G401 (cell line): ENCODE results near the gene NADK. TPM values are rescaled to one million over a fixed set of nuclear protein-coding genes. Genes with fewer than 3 reads are reported as not detected.
A peak's percentile ranks its signal among the peaks of the same experiment; 100 is the strongest.
"Not testable (repeated sequence)": the region's sequence is repeated elsewhere in the genome, so short reads cannot be mapped to it uniquely, and the experiment has no call there.

Experiments
- DNase-seq: peaks from one replicate; pipeline ENCODE4 v3.0.0-alpha.2; 2015; ENCODE audit warnings: low spot score
- in situ Hi-C: cut with HindIII; loops from 2 replicates; pipeline ENCODE4 v1.10.0; 2016; ENCODE audit warnings: low sequenced_read_pairs, mixed read lengths
- total RNA-seq: library from RNA; depleted of rRNA; stranded (reverse); fragments of >200 nt; shearing (Covaris generic); gene quantifications from 2 replicates; pipeline ENCODE4 v1.2.3, GENCODE V29; 2014

Gene NADK
- total RNA-seq, 1 experiment from 2014 or later: 74.4 TPM

DNA sequence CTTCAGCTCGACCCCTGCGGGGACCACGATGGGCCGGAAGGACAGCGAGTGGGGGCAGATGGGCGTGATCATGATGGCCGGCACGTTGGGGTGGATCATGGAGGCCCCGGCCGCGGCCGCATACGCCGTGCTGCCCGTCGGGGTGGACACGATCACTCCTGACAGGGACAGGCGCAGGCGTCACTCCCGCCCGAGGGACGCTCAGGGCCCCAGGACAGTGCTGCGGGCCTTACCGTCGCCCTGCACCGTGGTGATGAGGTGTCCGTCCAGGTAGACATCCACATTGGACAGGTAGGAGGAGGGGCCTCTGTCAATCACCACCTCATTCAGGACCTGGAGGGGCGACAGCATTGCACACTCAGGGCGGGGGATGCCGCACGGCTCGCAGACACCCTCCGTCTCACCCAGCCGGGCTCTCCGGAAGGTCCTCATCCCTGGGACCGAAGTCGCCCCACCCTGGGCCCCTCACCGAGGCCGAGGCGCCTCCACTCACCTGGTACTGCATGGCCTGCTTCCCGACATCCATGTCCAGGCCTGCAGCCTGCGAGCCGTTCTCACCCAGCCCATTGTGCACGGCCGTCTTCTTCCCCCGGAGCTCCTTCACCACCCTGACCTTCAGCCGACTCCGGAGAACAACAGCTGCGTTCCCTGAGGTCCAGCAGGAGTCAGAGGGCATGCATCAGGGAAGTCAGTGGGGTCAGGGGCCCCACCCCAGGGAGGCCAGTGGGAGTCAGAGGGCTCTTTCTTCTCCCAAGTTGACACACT lies 24.0 kb downstream of the NADK start:
- DNase-seq: no peak
- in situ Hi-C loops: no loop called here

DNA sequence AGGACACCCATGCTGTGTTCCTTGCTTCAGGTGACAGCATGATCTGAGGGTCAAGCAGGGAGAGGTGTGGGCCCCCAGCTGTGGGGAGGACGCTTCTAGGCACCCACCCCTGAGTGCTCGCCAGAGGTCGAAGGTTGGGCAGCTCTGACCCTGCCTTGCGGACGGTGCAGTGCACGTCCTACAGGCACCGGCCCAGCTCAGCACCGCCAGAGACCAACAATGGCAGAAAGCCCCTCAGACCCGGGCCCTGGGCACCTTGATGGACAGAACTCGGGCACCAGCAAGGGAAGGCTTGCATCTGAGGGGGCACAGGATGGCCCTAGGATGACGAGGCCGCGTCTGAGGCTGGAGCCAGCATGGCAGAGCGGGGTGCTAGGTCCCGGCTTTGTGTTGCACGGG lies 24.7 kb downstream of the NADK start:
- no peak for DNase-seq
- in situ Hi-C loops: no loop called here

GRCh38 chr1:1752636-1753606 lies 25.3 kb downstream of the NADK start:
- DNase-seq: peak; percentile 67
- in situ Hi-C loops: no loop called here

DNA sequence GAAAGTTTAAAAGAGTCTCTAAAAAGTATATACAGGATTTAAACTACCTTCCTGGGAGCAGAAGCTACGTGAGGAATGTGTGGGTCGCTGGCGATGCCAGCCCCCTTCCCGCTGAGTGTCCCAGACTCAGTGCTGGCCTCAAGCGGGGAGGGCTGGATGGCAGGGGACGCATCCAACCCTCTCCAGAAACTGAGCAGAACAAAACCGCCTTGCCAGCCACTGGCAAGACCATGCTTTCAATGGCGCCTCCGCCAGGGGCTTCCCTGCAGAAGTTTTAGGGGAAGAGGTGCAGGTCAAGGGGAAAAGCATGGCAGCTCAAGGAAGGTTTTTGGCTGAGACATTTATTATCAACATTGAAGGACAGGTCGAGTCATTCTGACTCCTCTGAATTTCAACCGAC lies 26.1 kb downstream of the NADK start:
- no peak for DNase-seq
- in situ Hi-C loops: no loop called here

DNA sequence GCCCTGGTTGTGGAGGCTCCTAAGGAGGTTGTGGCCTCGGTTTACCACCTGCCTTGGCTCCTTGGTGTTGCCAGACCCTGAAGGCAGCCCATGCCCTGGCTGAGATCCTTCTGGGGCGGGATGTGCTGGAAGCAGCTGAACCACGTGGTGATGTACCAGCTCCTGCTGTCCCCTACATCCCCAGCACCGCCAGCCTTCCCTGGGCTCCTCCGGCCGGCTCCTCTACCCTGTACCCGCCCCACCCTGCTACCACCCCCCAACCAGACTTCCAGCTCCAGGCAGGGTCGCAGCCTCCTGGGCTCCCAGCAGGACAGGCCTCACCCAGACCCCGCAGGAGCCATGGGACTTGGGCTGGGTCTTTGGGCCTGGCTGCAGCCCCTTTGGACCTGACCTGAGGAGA lies 28.3 kb downstream of the NADK start:
- in situ Hi-C loops, DNase-seq: not testable (repeated sequence)

DNA sequence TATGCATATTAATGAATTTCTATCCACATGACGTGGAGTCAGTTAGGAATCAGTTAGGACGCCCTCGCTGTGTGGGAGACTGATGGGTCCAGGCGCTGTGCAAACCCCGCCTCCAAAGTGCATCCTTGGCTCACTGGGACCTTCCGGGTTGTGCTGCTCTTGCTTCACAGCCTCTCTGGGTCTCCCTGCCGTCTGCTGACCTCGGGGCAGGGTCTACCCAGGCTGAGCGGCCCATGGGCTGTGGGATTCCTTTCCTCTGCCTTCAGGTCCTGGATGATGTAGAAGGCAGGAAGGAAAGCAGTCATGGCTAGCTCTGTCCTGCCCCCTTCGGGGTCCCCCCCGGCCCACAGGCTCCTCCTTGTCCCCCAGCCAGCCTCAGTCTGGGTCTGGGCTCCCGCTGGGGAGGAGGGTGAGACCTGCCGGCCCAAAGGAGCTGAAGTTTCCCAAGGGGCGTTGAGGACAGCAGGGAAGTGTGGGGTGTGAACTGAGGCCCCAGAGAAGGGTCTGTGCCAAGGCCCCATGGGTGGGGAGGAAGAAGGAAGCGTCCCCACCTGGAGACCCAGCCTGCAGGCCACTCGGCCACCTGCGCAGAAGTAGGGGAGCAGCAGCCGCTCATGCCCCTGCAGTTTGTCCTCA lies 29.5 kb downstream of the NADK start:
- in situ Hi-C loops: no loop called here
- DNase-seq: no peak

DNA sequence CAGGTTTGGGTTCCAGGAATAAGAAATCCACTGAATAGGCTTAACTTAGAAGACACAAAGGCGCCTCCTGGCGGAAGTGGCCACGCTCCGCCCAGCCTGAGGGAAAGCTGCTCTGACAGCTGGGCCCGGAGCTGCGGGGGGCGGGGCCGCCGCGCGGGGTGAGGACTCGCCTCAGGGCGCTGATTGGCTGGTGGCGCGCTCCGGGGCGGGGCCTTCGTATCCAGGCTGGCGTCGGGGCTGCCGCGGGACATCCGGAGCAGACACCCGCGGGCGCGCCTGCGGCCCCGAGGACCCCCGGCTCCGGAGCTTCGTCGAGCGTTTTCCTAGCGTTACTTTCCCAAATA lies 31.7 kb downstream of the NADK start:
- in situ Hi-C loops, DNase-seq: not testable (repeated sequence)

DNA sequence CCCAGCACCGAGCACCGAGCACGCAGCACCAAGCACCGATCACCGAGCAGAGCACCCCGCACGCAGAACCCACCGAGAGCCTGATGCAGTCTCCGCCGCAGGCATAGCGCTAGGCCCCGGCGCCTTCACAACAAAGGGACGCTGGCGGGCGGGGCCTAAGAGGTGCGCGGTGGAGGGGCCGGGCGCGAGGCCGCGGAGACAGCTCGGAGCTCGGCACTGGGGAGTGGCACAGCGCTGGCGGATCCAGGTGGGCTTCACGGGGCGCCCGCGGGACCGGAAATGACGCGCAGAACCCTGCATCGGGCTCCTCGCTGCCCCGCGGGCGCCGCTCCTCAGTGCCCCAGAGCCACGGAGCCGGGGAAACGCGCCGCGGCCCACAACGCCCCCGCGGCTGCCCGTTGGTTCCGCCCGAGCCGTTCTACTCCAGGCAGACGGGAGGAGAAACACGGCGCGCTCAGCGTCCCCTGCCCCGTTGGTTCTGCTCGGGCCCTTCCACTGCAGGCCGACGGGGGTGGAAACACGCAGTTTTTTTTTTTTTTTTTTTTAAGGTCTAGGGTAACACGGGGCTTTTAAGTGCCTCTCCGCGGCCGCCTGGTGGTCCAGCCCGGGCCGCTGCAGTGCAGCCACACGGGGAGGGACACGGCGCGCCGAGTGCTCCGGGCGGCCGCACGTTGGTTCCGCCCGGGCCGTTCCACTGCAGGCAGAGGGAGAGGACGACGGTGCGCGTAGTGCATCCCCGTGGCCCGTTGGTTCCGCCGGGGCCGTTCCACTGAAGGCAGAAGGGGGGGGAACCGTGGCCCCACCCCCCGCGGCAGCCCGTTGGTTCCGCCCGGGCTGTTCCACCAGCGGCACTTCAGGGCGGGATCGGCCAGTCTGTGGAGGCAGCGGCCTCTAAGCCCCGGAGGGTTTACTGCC lies 32.4 kb downstream of the NADK start:
- in situ Hi-C loops: not testable (repeated sequence)
- DNase-seq: peak; percentile 50

DNA sequence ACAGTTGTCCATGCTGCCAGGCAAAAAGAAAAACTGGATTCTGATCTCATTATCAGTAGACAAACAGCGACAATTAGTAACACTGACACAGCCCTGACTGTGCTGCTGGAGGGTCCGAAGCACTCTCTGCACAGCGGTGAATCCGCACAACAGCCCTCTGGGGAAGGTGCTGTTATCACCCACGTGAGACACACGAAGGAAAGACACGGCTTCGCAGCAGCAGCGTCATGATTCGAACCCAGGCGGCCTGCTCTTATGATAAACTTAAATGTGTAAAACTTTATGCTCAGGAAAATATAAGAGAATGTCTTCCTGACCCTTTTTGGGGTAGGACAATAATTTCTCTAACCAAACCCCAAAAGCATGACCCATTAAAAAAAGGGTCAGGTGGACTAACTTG lies 35.7 kb downstream of the NADK start:
- DNase-seq, in situ Hi-C loops: not testable (repeated sequence)

GRCh38 chr1:1741013-1741412 lies 37.3 kb downstream of the NADK start:
- in situ Hi-C loops, DNase-seq: not testable (repeated sequence)

- in situ Hi-C loops: not testable (repeated sequence)
These were observed 39.4 kb downstream of the NADK start for GRCh38 chr1:1738799-1739337.

GRCh38 chr1:1737675-1738590 lies 40.3 kb downstream of the NADK start:
- DNase-seq, in situ Hi-C loops: not testable (repeated sequence)

More at GRCh38 chr1:1738799-1739337, 39.4 kb downstream of the NADK start:
- not testable (repeated sequence) for DNase-seq

GRCh38 chr1:1732381-1732780 lies 45.9 kb downstream of the NADK start:
- in situ Hi-C loops: no loop called here
- DNase-seq: no peak

GRCh38 chr1:1730870-1731269 lies 47.4 kb downstream of the NADK start:
- in situ Hi-C loops: no loop called here

DNA sequence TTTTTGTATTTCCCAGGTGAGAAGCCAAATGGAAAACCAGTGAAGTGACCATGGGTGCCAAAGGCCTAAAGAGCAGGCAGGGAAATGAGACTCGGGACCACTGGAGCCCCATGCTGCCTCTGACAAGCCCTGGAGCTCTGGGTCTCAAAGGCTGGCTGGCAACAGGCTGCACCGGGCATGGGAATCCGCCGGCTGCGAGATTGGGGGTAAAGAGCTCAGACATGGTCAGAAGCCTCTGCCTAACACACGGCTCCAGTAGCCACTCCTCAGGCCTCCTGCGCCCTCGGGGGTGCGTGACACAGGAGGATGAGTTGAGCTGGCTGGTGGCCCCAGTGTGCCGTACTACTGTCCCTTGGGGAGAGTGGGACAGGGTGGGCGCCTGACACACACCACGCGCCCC lies 48.0 kb downstream of the NADK start:
- DNase-seq, in situ Hi-C loops: not testable (repeated sequence)

More at GRCh38 chr1:1730870-1731269, 47.4 kb downstream of the NADK start:
- no peak for DNase-seq

DNA sequence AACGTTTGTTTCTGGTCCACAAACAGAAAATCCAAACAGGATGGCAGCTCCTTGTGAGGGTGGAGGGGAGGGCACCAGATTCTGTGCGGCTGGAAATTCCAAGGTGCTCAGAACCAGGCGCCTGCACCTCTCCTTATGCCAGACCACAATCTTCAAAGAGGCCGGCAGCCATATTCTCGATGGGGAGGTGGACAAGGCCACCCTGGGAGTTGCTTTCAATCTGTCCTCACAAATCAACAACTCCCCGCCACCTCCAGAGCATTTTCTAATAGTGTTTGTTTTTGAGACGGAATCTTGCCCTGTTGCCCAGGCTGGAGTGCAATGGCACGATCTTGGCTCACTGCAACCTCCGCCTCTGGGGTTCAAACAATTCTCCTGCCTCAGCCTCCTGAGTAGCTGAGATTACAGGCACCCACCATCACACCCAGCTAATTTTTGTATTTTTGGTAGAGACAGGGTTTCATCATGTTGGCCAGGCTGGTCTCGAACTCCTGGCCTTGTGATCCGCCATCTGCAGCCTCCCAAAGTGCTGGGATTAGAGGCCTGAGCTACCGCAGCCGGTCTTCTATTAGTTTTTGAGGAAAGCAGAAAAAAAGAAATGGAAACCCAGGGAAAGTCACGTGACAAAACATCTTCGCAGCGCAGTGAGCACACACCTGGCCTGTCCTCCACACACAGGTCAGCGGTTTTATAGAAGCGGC lies 49.0 kb downstream of the NADK start:
- in situ Hi-C loops, DNase-seq: not testable (repeated sequence)
